Activated CD4-positive, alpha-beta memory T cell treated with anti-CD3 and anti-CD28 coated beads for 36 hours (primary cell): ENCODE results near the gene TPCN2. TPM values are rescaled to one million over a fixed set of nuclear protein-coding genes. Genes with fewer than 3 reads are reported as not detected.

Experiments used
- CTCF ChIA-PET: fragments of 350-600 bp; sonication (Branson Sonifier 250); formaldehyde crosslinking; loops from one replicate; lab custom pipeline; 2021; ENCODE audit warnings: antibody characterized with exemption, inconsistent platforms; lab: Charles Lee
- POLR2A ChIA-PET: fragments of 350-600 bp; sonication (Branson Sonifier 250); formaldehyde crosslinking; loops from one replicate; lab custom pipeline; 2021; ENCODE audit warnings: antibody characterized with exemption; lab: Charles Lee
- DNase-seq: peaks from one replicate; pipeline ENCODE4 v3.0.0-alpha.2; 2020
- H3K27ac Mint-ChIP-seq: one replicate; pipeline ENCODE4 v1.8.0; 2021; ENCODE audit warnings: mixed read lengths
- H3K27me3 Mint-ChIP-seq: one replicate; pipeline ENCODE4 v1.8.0; 2021; ENCODE audit warnings: mixed read lengths
- H3K36me3 Mint-ChIP-seq: one replicate; pipeline ENCODE4 v1.8.0; 2021; ENCODE audit warnings: mixed read lengths
- H3K4me1 Mint-ChIP-seq: one replicate; pipeline ENCODE4 v1.8.0; 2021; ENCODE audit warnings: low read depth, mixed read lengths
- H3K4me3 Mint-ChIP-seq: one replicate; pipeline ENCODE4 v1.8.0; 2021; ENCODE audit warnings: mild to moderate bottlenecking, mixed read lengths
- H3K9me3 Mint-ChIP-seq: one replicate; pipeline ENCODE4 v1.8.0; 2021; ENCODE audit warnings: mixed read lengths
- intact Hi-C: fragments of 100-400 bp; cut with micrococcal nuclease; formaldehyde crosslinking; loops from one replicate; pipeline ENCODE4 v1.15.1; 2023
- total RNA-seq, 2 experiments: library from RNA; stranded (reverse); gene quantifications; one replicate each; pipeline ENCODE4 v1.2.3, GENCODE V29; 2021

Gene TPCN2
- total RNA-seq, 2 experiments from 2014 or later, result 12.0 to 12.8 TPM

DNA sequence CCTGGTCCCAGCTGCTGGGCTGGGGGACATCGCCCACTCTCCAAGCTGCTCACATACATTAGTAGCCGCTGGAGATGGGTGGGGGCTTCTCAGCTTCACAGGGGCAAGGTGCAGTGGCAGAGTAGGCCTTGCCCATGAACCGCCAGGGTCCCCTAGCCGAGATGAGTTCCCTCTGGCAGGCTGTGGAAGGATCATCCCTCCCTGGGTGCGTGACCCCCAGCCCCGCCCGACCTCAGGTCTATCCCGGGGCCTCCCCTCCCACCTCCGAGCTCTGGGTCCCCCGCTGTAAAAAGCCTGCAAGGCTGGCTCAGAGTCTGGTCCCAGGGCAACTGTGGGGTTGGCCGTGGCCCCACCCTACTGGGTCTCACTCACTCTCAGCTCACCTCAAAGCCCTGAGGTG, 15.3 kb upstream of the TPCN2 start:
- H3K4me3 Mint-ChIP-seq, result no peak overlapping the region
- H3K4me1 Mint-ChIP-seq, result no peaks in the 10 kb centered on the region
- ChIA-PET POLR2A (interaction anchor here (0.9 kb wide), 1 partner anchor 15 kb away, joined by 3 read pairs; the partner anchor contains the start of gene TPCN2), CTCF (no interaction called here)
- DNase-seq, result no peak
- no peaks in the 10 kb centered on the region for H3K9me3 Mint-ChIP-seq
- H3K27me3 Mint-ChIP-seq, result peaks cover 2% of the 10 kb centered on the region
- intact Hi-C loops, result no loop called here
- no peaks in the 10 kb centered on the region for H3K36me3 Mint-ChIP-seq
- H3K27ac Mint-ChIP-seq, result no peak overlapping the region

DNA sequence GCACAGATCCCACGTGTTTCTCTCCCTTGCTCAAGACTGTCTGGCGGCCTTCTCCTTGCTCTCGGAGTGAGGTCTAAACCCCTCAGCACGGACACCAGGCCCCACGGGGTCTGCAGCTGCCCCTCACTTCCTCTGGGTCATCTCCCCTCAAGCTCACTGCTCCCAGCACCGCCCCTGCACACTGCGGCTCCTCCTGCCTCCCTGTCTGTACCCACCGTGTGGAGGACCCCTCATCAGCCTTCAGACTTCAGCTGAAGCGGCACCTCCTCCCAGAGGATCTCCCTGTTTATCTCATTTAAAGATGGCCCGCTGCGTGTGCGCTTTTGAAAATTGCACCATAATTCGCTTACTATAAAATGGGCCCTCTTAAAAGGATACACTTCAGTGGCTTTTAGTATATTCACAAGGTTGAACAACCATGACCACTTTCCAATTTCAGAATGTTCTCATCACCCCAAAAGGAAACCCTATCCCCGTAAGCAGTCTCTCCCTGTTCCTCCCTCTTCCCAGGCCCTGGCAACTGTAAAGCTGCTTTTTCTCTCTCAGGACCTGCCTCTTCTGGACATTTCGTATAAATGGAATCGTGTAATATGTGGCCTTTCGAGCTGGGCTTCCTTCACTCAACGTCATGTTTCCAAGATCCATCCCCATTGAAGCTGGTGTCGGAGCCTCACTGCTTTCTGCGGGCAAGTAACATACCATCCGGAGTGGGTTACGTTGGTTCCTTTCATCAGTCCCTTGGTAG, 14.4 kb upstream of the TPCN2 start:
- POLR2A ChIA-PET, result no interaction called here
- CTCF ChIA-PET, result no interaction called here
- Mint-ChIP-seq H3K4me1 (no peaks in the 10 kb centered on the region), H3K27ac (no peak overlapping the region), H3K36me3 (no peaks in the 10 kb centered on the region), H3K4me3 (no peak overlapping the region), H3K27me3 (peaks cover 2% of the 10 kb centered on the region), H3K9me3 (no peaks in the 10 kb centered on the region)
- DNase-seq, result no peak
- intact Hi-C loops, result no loop called here

- intact Hi-C loops, result no loop called here
- no peak for DNase-seq
- no peak overlapping the region for H3K27ac Mint-ChIP-seq
- ChIA-PET POLR2A (no interaction called here), CTCF (no interaction called here)
- peaks cover 2% of the 10 kb centered on the region for H3K27me3 Mint-ChIP-seq
- no peaks in the 10 kb centered on the region for H3K9me3 Mint-ChIP-seq
- no peaks in the 10 kb centered on the region for H3K4me1 Mint-ChIP-seq
- no peaks in the 10 kb centered on the region for H3K36me3 Mint-ChIP-seq
- H3K4me3 Mint-ChIP-seq, result no peak overlapping the region
Measured at GRCh38 chr11:69035150-69035945, 13.4 kb upstream of the TPCN2 start.

GRCh38 chr11:69035946-69036340, 12.8 kb upstream of the TPCN2 start:
- DNase-seq, result no peak
- intact Hi-C loops, result no loop called here
- Mint-ChIP-seq H3K4me1 (peaks cover 5% of the 10 kb centered on the region), H3K9me3 (no peaks in the 10 kb centered on the region), H3K27me3 (peaks cover 2% of the 10 kb centered on the region), H3K36me3 (no peaks in the 10 kb centered on the region), H3K27ac (no peak overlapping the region), H3K4me3 (no peak overlapping the region)
- CTCF ChIA-PET, result no interaction called here
- POLR2A ChIA-PET, result no interaction called here

GRCh38 chr11:69037074-69037473, 11.7 kb upstream of the TPCN2 start:
- CTCF ChIA-PET, result no interaction called here
- H3K27me3 Mint-ChIP-seq, result peaks cover 2% of the 10 kb centered on the region
- POLR2A ChIA-PET, result no interaction called here
- H3K4me3 Mint-ChIP-seq, result no peak overlapping the region
- no peaks in the 10 kb centered on the region for H3K36me3 Mint-ChIP-seq
- no peak overlapping the region for H3K27ac Mint-ChIP-seq
- H3K9me3 Mint-ChIP-seq, result no peaks in the 10 kb centered on the region
- no peak for DNase-seq
- peaks cover 10% of the 10 kb centered on the region for H3K4me1 Mint-ChIP-seq
- intact Hi-C loops, result no loop called here

DNA sequence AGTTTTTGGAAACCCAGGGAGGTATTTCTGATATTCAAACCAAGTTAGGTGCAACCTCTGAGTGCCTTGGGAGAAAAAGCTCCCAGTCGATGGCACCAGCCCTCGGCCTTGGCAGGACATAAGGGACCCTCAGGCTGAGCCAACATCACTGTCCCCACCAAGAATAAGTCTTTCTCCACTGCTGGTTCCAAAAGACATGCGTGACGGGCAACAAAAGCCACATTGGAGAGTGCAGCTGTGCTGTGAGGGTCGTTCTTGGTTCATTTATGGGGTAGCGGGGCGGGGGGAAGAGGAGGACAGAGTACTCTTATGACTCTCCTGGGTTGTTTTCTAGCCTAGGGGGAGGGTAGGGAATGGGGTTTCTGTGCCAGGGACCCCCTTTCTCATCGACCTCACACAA, 11.2 kb upstream of the TPCN2 start:
- Mint-ChIP-seq H3K4me3 (no peak overlapping the region), H3K9me3 (no peaks in the 10 kb centered on the region), H3K36me3 (no peaks in the 10 kb centered on the region), H3K27ac (no peak overlapping the region), H3K27me3 (peaks cover 2% of the 10 kb centered on the region), H3K4me1 (peaks cover 10% of the 10 kb centered on the region)
- intact Hi-C loops, result no loop called here
- ChIA-PET POLR2A (no interaction called here), CTCF (no interaction called here)
- DNase-seq, result no peak

- no peaks in the 10 kb centered on the region for H3K9me3 Mint-ChIP-seq
- CTCF ChIA-PET, result no interaction called here
Measured at GRCh38 chr11:69039501-69039900, 9.2 kb upstream of the TPCN2 start.

GRCh38 chr11:69040051-69040450, 8.7 kb upstream of the TPCN2 start:
- H3K36me3 Mint-ChIP-seq, result no peaks in the 10 kb centered on the region
- peaks cover 10% of the 10 kb centered on the region for H3K4me1 Mint-ChIP-seq
- intact Hi-C loops, result no loop called here
- no peaks in the 10 kb centered on the region for H3K9me3 Mint-ChIP-seq
- DNase-seq, result no peak
- H3K4me3 Mint-ChIP-seq, result no peak overlapping the region
- peaks cover 2% of the 10 kb centered on the region for H3K27me3 Mint-ChIP-seq
- H3K27ac Mint-ChIP-seq, result no peak overlapping the region
- CTCF ChIA-PET, result no interaction called here
- POLR2A ChIA-PET, result no interaction called here

More at GRCh38 chr11:69039501-69039900, 9.2 kb upstream of the TPCN2 start:
- no peak overlapping the region for H3K27ac Mint-ChIP-seq
- intact Hi-C loops, result no loop called here
- H3K4me3 Mint-ChIP-seq, result no peak overlapping the region
- H3K4me1 Mint-ChIP-seq, result peaks cover 10% of the 10 kb centered on the region
- POLR2A ChIA-PET, result interaction anchor here (0.6 kb wide), 1 partner anchor 193 kb away, joined by 3 read pairs; no protein-coding TSS in a partner anchor
- no peaks in the 10 kb centered on the region for H3K36me3 Mint-ChIP-seq
- H3K27me3 Mint-ChIP-seq, result peaks cover 1% of the 10 kb centered on the region
- DNase-seq, result no peak

DNA sequence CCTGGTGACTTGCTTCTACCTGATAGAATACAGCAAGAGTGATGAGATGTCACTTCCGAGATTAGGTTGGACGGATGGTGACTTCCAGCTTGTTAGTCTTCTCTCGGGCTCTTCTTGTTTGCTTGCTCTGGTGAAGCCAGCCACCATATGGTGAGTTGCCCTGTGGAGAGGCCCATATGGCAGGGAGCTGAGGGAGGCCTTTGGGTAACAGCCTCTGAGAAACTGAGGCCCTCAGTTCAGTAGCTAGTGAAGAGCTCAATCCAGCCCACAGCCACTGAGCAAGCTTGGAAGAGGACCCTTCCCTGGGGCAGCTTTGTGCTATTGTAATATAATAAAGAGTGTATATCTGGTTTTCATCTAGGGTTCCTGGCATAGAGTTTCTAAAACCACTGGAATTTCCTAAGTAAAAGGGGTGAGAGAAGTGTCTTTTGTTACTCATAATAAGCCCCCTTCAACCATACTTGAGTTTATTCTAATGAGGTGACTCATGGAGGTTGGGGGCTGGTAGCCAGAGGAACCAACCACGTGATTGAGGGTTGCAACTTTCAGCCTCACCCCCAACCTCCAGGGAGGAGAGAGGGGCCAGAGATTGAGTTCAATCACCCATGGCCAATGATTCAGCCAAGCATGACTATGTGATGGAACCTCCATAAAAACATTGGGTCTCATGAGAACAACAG, 8.0 kb upstream of the TPCN2 start:
- POLR2A ChIA-PET, result no interaction called here
- H3K4me3 Mint-ChIP-seq, result no peak overlapping the region
- no peaks in the 10 kb centered on the region for H3K36me3 Mint-ChIP-seq
- peak; percentile 37 for DNase-seq
- peaks cover 2% of the 10 kb centered on the region for H3K27me3 Mint-ChIP-seq
- H3K27ac Mint-ChIP-seq, result no peak overlapping the region
- H3K4me1 Mint-ChIP-seq, result peaks cover 10% of the 10 kb centered on the region
- CTCF ChIA-PET, result no interaction called here
- no peaks in the 10 kb centered on the region for H3K9me3 Mint-ChIP-seq
- intact Hi-C loops, result no loop called here

DNA sequence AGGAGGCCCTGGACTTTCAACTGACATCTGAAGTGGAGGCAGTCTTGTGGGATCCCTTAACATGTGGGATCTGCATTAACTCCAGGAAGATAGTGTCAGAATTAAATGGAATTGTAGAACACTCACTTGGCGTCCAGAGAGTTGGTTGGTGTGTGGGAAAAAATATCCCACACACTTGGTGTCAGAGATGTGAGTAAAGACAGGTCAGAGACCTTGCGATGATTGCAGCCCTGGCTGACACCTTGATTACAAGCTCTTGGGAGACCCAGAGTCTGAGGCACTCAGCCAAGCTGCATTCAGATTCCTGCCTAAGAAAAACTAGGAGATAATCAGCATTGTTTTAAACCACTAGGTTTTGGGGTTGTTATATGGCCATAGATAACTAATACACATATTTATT, 7.2 kb upstream of the TPCN2 start:
- Mint-ChIP-seq H3K27me3 (peaks cover 2% of the 10 kb centered on the region), H3K27ac (no peak overlapping the region), H3K9me3 (no peaks in the 10 kb centered on the region), H3K4me1 (peaks cover 10% of the 10 kb centered on the region), H3K36me3 (no peaks in the 10 kb centered on the region), H3K4me3 (no peak overlapping the region)
- intact Hi-C loops, result no loop called here
- CTCF ChIA-PET, result interaction anchor here (0.9 kb wide), 1 partner anchor 629 kb away, joined by 3 read pairs; no protein-coding TSS in a partner anchor
- no peak for DNase-seq
- POLR2A ChIA-PET, result no interaction called here

DNA sequence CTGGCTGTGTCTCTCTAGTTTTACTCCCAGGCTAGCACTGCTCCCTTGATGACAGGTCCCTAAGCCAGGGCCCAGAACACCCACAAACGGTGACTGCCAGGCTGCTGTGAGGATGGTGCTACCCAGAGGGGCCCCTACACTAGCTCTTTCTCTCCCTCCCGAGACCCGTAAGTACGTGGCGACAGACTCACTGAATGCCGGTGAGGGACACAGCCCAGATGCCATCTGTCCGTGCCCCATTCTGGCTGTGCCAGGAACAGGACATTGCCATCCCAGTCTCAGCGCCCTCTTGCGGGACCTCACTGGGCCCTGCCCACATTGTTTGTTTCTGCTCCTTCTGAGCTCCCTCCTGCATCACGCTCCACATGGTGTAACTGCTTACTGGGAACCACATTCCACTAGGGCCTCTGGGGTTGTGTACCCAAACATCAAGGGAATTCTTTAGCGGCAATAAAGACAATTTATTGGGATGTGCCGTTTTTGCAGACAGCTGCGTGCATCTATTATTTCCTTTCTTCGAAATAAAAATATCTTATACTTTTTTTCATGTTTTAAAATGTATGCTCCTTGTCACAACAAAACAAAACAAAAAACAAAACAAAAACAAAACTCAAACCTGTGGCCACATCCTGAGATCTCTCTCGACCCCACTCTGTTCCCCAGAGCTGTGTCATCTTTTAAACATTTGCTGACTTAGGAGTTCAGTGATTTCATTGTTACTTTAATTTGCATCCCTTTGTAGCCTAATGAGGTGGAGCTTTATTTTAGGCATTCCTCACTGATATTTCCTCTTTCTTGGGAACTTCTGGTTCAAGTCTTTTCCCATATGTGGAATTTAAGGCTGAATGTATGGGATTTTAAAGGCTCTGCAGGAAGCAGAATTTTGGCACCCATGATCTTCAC, 4.4 kb upstream of the TPCN2 start:
- Mint-ChIP-seq H3K27ac (no peak overlapping the region), H3K9me3 (no peaks in the 10 kb centered on the region), H3K4me1 (peaks cover 17% of the 10 kb centered on the region), H3K36me3 (no peaks in the 10 kb centered on the region), H3K4me3 (no peak overlapping the region), H3K27me3 (peaks cover 2% of the 10 kb centered on the region)
- CTCF ChIA-PET, result interaction anchor here (0.9 kb wide), 1 partner anchor 8 kb away, joined by 3 read pairs; no protein-coding TSS in a partner anchor
- peak; percentile 53 for DNase-seq
- intact Hi-C loops, result loop anchor here (5.0 kb wide), 1 partner anchor 202 kb away; the partner anchor contains the start of gene CPT1A
- POLR2A ChIA-PET, result no interaction called here
